Duodenal mucosa (tissue), 2 donors: ENCODE measurements around the gene PDCD7.
"Not testable (repeated sequence)": the region's sequence is repeated elsewhere in the genome, so short reads cannot be mapped to it uniquely, and the experiment has no call there.

Source experiments
- H3K27ac ChIP-seq: one replicate; pipeline ENCODE4 v1.7.0; 2013; ENCODE audit warnings: low read depth, low read length
- H3K27me3 ChIP-seq, 2 donors: one replicate each; pipeline ENCODE4 v1.7.0; 2013; ENCODE audit warnings: low read length in 2 of 2, control low read depth in 1 of 2; ENCODE audit not compliant: insufficient read depth in 2 of 2, control insufficient read depth in 1 of 2
- H3K36me3 ChIP-seq, 2 donors: one replicate each; pipeline ENCODE4 v1.7.0; 2013; ENCODE audit warnings: low read length in 2 of 2, control low read depth in 1 of 2; ENCODE audit not compliant: insufficient read depth in 2 of 2, control insufficient read depth in 1 of 2
- H3K4me1 ChIP-seq, 2 donors: one replicate each; pipeline ENCODE4 v1.7.0; 2013; ENCODE audit warnings: low read length in 2 of 2, control low read depth in 1 of 2; ENCODE audit not compliant: insufficient read depth in 2 of 2, control insufficient read depth in 1 of 2
- H3K4me3 ChIP-seq, 2 donors: one replicate each; pipeline ENCODE4 v1.7.0; 2013; ENCODE audit warnings: low read length in 2 of 2, low read depth in 1 of 2
- H3K9ac ChIP-seq, 2 donors: one replicate each; pipeline ENCODE4 v1.7.0; 2013; ENCODE audit warnings: low read length in 2 of 2, low read depth in 1 of 2
- H3K9me3 ChIP-seq, 2 donors: one replicate each; pipeline ENCODE4 v1.7.0; 2013; ENCODE audit warnings: low read length in 2 of 2, control low read depth in 1 of 2; ENCODE audit not compliant: control insufficient read depth in 1 of 2

Gene PDCD7, protein sequence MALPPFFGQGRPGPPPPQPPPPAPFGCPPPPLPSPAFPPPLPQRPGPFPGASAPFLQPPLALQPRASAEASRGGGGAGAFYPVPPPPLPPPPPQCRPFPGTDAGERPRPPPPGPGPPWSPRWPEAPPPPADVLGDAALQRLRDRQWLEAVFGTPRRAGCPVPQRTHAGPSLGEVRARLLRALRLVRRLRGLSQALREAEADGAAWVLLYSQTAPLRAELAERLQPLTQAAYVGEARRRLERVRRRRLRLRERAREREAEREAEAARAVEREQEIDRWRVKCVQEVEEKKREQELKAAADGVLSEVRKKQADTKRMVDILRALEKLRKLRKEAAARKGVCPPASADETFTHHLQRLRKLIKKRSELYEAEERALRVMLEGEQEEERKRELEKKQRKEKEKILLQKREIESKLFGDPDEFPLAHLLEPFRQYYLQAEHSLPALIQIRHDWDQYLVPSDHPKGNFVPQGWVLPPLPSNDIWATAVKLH

DNA sequence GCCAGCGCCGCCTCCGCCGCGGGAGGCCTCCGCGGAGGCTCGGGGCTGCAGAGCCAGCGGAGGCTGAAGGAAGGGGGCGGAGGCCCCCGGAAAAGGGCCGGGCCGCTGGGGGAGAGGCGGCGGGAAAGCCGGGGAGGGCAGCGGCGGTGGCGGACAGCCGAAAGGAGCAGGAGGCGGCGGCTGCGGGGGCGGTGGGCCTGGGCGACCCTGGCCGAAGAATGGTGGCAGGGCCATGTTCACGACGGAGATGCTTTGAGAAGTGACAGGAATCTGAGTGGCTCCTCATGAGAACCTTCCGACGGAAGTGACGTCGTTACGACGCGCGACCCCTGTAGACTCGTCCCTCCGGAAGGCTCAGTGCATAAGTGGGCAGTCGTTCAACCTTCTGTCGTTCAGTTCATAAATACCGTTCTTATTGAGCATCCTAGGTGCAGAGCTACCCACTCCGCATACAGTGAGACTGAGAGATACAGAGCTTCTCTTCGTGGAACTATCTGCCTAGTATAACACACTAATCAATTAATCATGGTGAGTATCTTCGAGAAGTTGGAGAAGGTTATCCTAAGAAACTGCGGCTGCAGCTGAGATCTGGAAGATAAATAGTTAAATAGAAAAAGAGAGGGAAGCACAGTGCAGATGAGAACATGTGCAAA lies at the start of gene PDCD7:
Gene PDCD7, minus strand, starts transcription at position 261 of the 653 bp plus-strand sequence. Its CDS starts 27 bp downstream, at position 234.
- Histone ChIP-seq H3K9me3 (no peaks in the 10 kb centered on the region), H3K27me3 (no peaks in the 10 kb centered on the region), H3K36me3 (peaks cover 7 to 16% of the 10 kb centered on the region in 2 donors), H3K4me1 (peaks cover 12 to 16% of the 10 kb centered on the region in 2 donors), H3K27ac (peak within 1 kb of the TSS; percentile 50), H3K4me3 (peak within 1 kb of the TSS; percentile 86 to 91), H3K9ac (peak within 1 kb of the TSS; percentile 80 to 85)

DNA sequence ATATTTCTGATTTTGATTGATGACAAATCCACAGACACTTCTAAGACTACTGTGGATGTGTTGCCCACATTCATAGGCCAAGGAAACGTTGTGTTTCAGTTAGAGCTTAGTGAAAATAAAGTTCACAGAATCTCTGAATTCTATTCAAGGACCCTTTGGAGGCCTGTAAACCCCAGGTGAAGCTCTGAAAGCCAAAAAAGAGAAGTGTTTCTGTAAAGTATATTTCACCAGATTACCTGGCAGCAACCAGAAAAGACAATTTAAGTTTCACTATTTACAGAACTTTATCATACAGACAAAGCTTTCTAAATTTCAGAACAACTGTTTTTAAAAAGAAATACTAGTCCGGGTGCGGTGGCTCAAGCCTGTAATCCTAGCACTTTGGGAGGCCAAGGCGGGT lies 48.9 kb upstream of the PDCD7 start:
- H3K36me3 ChIP-seq, result peaks cover 0 to 24% of the 10 kb centered on the region in 2 donors
- H3K27ac ChIP-seq, result no peak overlapping the region
- H3K27me3 ChIP-seq, result no peaks in the 10 kb centered on the region
- H3K9me3 ChIP-seq, result no peaks in the 10 kb centered on the region
- H3K9ac ChIP-seq, result no peak overlapping the region
- no peak overlapping the region for H3K4me3 ChIP-seq
- H3K4me1 ChIP-seq, result peaks cover 0 to 8% of the 10 kb centered on the region in 2 donors

DNA sequence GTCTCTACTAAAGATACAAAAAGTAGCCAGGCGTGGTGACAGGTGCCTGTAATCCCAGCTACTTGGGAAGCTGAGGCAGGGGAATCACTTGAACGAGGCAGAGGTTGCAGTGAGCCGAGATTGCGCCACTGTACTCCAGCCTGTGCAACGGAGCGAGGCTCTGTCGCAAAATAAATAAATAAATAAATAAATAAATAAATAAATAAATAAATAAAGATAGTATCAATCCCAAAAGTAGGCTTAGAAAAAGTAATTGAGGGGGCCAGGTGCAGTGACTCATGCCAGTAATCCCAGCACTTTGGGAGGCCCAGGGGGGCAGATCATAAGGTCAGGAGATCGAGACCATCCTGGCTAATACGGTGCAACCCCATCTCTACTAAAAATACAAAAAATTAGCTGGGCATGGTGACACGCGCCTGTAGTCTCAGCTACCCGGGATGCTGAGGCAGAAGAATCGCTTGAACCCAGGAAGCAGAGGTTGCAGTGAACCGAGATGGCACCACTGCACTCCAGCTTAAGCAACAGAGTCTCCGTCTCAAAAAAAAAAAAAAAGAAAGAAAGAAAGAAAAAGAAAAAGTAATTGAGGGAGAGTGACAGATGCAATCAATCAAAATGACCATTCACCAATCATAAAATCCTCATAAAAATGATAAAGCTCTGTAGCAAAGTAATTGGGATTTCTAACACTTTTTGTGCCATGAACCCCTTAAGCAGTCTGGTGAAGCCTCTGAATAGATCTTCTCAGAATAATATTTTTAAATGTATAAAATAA lies 48.2 kb upstream of the PDCD7 start:
- H3K9me3 ChIP-seq, H3K4me1 ChIP-seq, H3K9ac ChIP-seq, H3K27me3 ChIP-seq, H3K27ac ChIP-seq, H3K4me3 ChIP-seq: not testable (repeated sequence)
- peaks cover 0 to 32% of the 10 kb centered on the region in 2 donors for H3K36me3 ChIP-seq

DNA sequence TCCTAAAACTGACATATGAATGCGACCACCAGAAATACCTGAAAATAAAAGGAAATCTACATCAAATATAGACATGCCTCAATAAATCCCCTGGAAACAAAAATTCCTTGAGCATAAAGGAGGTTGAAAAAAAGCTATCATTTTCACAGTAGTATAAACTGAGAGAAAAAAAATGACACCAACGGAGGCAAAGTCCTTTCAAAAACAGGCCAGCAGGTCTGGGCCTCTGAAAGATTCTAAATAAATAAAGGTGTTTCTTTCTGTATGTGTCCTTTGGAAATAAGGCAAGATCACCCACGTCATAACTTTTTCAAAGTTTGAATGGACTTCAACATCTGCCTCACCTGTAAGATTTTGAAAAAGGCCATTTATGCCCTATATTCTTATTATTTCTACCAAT lies 46.6 kb upstream of the PDCD7 start:
- no peak overlapping the region for H3K4me3 ChIP-seq
- H3K4me1 ChIP-seq, result peaks cover 0 to 4% of the 10 kb centered on the region in 2 donors
- H3K9me3 ChIP-seq, result no peaks in the 10 kb centered on the region
- H3K36me3 ChIP-seq, result peaks cover 0 to 47% of the 10 kb centered on the region in 2 donors
- no peak overlapping the region for H3K9ac ChIP-seq
- H3K27ac ChIP-seq, result no peak overlapping the region
- H3K27me3 ChIP-seq, result no peaks in the 10 kb centered on the region

DNA sequence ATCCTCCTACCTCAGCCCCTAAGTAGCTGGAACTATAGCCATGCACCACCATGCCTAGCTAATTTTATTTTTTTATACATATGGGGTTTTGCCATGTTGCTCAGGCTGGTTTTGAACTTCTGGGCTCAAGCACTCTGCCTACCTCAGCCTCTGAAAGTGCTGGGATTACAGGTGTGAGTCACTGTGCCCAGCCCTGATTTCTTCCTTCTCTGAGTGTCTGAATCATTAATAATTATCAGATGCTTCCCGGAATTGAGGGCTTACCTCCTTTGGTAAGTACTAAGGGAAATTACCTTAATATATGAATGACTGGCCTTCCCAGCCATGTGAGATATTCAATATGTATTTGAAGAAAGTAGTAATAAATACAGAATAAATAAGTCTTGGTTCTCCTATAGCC lies 44.3 kb upstream of the PDCD7 start:
- H3K9ac ChIP-seq, result no peak overlapping the region
- H3K36me3 ChIP-seq, result peaks cover 3 to 49% of the 10 kb centered on the region in 2 donors
- H3K4me3 ChIP-seq, result no peak overlapping the region
- no peaks in the 10 kb centered on the region for H3K9me3 ChIP-seq
- H3K27ac ChIP-seq, result no peak overlapping the region
- peaks cover 0 to 4% of the 10 kb centered on the region in 2 donors for H3K4me1 ChIP-seq
- H3K27me3 ChIP-seq, result no peaks in the 10 kb centered on the region

DNA sequence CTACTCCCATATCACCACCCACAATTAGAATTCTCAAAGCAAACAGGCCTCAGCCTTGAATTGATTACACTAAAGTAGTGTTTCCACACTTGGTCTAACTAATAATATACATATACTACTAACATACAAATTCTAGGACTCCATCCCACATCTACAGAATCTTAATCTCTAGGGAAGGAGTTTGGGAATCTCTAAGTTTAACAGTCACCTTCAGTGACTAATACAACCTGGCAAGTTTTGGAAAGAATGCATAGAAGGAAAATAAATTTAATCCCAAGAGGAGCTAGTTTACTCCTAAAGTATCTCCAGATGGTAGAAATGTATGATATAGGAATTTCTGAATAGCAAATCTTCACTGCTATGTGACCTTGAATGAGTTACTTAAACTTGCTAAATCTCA lies 42.4 kb upstream of the PDCD7 start:
- Histone ChIP-seq H3K27ac (no peak overlapping the region), H3K4me1 (peaks cover 0 to 4% of the 10 kb centered on the region in 2 donors), H3K9me3 (no peaks in the 10 kb centered on the region), H3K27me3 (no peaks in the 10 kb centered on the region), H3K9ac (no peak overlapping the region), H3K36me3 (peaks cover 14 to 52% of the 10 kb centered on the region in 2 donors), H3K4me3 (no peak overlapping the region)

DNA sequence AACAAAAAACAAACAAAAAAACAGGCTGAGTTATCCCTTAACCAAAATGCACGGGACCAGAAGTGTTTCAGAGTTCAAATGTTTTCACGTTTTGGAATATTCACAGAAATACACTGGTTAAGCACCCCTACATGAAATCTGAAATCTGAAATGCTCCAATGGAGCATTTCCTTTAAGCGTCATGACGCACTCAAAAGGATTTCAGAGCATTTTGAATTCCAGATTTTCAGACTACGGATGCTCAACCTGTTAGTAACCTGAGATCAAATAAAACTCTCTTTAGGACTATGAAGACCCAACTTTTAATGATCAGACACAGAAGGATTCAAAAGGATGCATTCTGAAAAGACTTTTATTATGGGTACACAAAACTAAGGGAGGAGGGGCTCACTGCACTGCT lies 41.9 kb upstream of the PDCD7 start:
- Histone ChIP-seq H3K9ac (no peak overlapping the region), H3K9me3 (no peaks in the 10 kb centered on the region), H3K36me3 (peaks cover 14 to 52% of the 10 kb centered on the region in 2 donors), H3K27me3 (no peaks in the 10 kb centered on the region), H3K27ac (no peak overlapping the region), H3K4me3 (no peak overlapping the region), H3K4me1 (peaks cover 0 to 4% of the 10 kb centered on the region in 2 donors)

DNA sequence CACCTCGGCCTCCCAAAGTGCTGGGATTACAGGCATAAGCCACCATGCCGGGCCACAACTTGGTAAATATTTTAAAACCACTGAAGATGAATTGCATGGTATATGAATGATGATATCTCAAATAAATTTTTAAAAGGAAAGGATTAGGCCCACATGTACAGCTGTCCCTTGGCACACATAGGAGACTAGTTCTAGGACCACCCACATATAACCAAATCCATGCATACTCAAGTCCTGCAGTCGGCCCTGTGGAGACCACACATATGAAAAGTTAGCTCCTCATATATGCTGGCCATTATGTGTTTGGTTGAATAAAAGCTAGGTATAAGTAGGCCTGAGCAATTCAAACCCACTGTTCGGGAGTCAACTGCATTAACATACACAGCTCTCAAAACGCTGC lies 40.9 kb upstream of the PDCD7 start:
- Histone ChIP-seq H3K9ac (no peak overlapping the region), H3K27me3 (no peaks in the 10 kb centered on the region), H3K4me3 (no peak overlapping the region), H3K36me3 (peaks cover 14 to 52% of the 10 kb centered on the region in 2 donors), H3K4me1 (peaks cover 0 to 4% of the 10 kb centered on the region in 2 donors), H3K27ac (no peak overlapping the region), H3K9me3 (no peaks in the 10 kb centered on the region)

DNA sequence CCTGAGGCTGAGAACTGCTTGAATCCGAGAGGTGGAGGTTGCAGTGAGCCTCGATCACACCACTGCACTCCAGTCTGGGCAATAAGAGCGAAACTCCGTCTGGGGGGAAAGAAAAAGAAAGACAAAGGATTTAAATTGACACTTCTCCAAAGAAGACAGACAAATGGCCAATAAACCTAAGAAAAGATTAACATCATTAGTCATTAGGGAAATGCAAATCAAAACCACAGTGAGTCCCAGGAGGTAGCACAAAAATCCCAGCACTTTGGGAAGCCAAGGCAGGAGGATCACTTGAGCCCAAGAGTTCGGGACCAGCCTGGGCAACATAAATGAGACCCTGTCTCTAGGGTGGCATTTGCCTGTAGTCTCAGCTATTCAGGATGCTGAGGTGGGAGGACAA lies 38.9 kb upstream of the PDCD7 start:
- Histone ChIP-seq H3K4me3 (no peak overlapping the region), H3K36me3 (peaks cover 14 to 33% of the 10 kb centered on the region in 2 donors), H3K27ac (no peak overlapping the region)

DNA sequence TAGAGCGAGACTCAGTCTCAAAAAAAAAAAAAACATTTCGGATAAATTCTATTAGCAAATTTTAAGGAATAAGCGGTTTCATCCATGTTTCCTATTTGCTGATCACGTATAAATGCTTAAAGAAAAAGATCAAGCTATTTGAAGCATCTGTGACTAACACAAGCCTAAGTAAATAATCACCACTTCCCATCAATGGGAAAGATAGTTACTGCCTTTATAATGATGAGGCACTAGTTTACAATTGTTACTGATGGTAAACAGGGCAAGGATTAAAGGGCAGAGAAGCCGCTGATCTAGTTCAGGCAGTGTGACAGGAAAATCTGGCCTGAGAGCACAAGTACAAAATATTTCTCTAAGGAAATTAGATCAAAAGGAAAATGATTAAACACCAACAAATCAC lies 37.8 kb upstream of the PDCD7 start:
- H3K27ac ChIP-seq, result no peak overlapping the region

More for the DNA sequence above, 38.9 kb upstream of the PDCD7 start:
- Histone ChIP-seq H3K9ac (no peak overlapping the region), H3K4me1 (no peaks in the 10 kb centered on the region), H3K9me3 (no peaks in the 10 kb centered on the region), H3K27me3 (no peaks in the 10 kb centered on the region)

More for the DNA sequence above, 37.8 kb upstream of the PDCD7 start:
- Histone ChIP-seq H3K27me3 (no peaks in the 10 kb centered on the region), H3K36me3 (peaks cover 14 to 30% of the 10 kb centered on the region in 2 donors), H3K9ac (no peak overlapping the region), H3K4me3 (no peak overlapping the region), H3K9me3 (no peaks in the 10 kb centered on the region), H3K4me1 (no peaks in the 10 kb centered on the region)
